Activated CD4-positive, alpha-beta T cell treated with anti-CD3 and anti-CD28 coated beads, Interleukin-2, amount 10 ng/mL, durations not matched to agents 24 days and 14 days (primary cell): ENCODE data around the gene ABCC1. TPM values are rescaled to one million over a fixed set of nuclear protein-coding genes. Genes with fewer than 3 reads are reported as not detected.

Source experiments
- DNase-seq: peaks from one replicate; pipeline ENCODE4 v3.0.0; 2022
- H3K27ac Mint-ChIP-seq: one replicate; pipeline ENCODE4 v1.8.0; 2022; ENCODE audit warnings: mild to moderate bottlenecking, mixed read lengths
- H3K27me3 Mint-ChIP-seq: one replicate; pipeline ENCODE4 v1.8.0; 2022; ENCODE audit warnings: mixed read lengths
- H3K36me3 Mint-ChIP-seq: one replicate; pipeline ENCODE4 v1.8.0; 2022; ENCODE audit warnings: low read depth, mild to moderate bottlenecking, mixed read lengths
- H3K4me1 Mint-ChIP-seq: one replicate; pipeline ENCODE4 v1.8.0; 2021; ENCODE audit warnings: mixed read lengths
- H3K4me3 Mint-ChIP-seq: one replicate; pipeline ENCODE4 v1.8.0; 2022; ENCODE audit warnings: mild to moderate bottlenecking, moderate library complexity, mixed read lengths
- H3K9me3 Mint-ChIP-seq: one replicate; pipeline ENCODE4 v1.8.0; 2021; ENCODE audit warnings: mixed read lengths
- intact Hi-C: fragments of 100-400 bp; cut with micrococcal nuclease; formaldehyde crosslinking; loops from one replicate; pipeline ENCODE4 v1.15.1; 2023
- total RNA-seq: library from RNA; stranded (reverse); gene quantifications from 2 replicates; pipeline ENCODE4 v1.2.3, GENCODE V29; 2022

Gene ABCC1
- total RNA-seq, 1 donor from 2014 or later: 92.2 TPM

- H3K4me3 Mint-ChIP-seq: no peak overlapping the region
- H3K27me3 Mint-ChIP-seq: no peaks in the 10 kb centered on the region
- intact Hi-C loops: no loop called here
- H3K4me1 Mint-ChIP-seq: peaks cover 28% of the 10 kb centered on the region
- DNase-seq: no peak
- peak overlapping the region; percentile 74 for H3K27ac Mint-ChIP-seq
- no peaks in the 10 kb centered on the region for H3K9me3 Mint-ChIP-seq
- peaks cover 75% of the 10 kb centered on the region for H3K36me3 Mint-ChIP-seq
Observed at GRCh38 chr16:16017812-16018211, 68.4 kb downstream of the ABCC1 start.

GRCh38 chr16:16018705-16019104, 69.3 kb downstream of the ABCC1 start:
- no peak for DNase-seq
- Mint-ChIP-seq H3K36me3 (peaks cover 78% of the 10 kb centered on the region), H3K9me3 (no peaks in the 10 kb centered on the region), H3K27ac (no peak overlapping the region), H3K4me1 (peaks cover 32% of the 10 kb centered on the region), H3K4me3 (no peak overlapping the region), H3K27me3 (no peaks in the 10 kb centered on the region)
- intact Hi-C loops: no loop called here

DNA sequence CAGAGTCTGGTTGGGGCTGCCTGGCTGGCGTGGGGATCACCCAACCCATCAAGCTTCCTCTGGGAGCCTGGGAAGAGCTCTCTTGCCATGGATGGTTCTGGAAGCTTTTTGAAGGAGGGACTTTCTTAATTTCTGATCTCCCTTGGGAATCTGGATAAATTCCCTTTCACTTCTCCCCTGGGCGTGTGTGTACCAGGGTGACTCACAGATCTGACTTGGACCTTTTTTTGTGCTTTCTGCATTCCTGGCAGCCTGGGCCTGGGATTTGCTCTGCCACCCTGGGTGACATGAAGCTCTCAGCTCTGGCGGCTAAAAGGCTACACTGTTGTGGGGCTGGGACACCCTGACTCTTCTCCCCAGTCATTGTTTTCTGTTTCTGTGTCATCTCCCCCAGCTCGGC, 70.1 kb downstream of the ABCC1 start:
- no peak for DNase-seq
- Mint-ChIP-seq H3K9me3 (no peaks in the 10 kb centered on the region), H3K4me1 (peaks cover 37% of the 10 kb centered on the region), H3K36me3 (peaks cover 79% of the 10 kb centered on the region), H3K27ac (peak overlapping the region; percentile 51), H3K4me3 (no peak overlapping the region), H3K27me3 (no peaks in the 10 kb centered on the region)
- intact Hi-C loops: no loop called here

- Mint-ChIP-seq H3K4me3 (no peak overlapping the region), H3K36me3 (peaks cover 74% of the 10 kb centered on the region), H3K4me1 (peaks cover 45% of the 10 kb centered on the region), H3K27ac (no peak overlapping the region), H3K27me3 (no peaks in the 10 kb centered on the region), H3K9me3 (no peaks in the 10 kb centered on the region)
- intact Hi-C loops: no loop called here
- DNase-seq: no peak
Observed at GRCh38 chr16:16020291-16020690, 70.9 kb downstream of the ABCC1 start.

- H3K27me3 Mint-ChIP-seq: no peaks in the 10 kb centered on the region
- H3K4me3 Mint-ChIP-seq: no peak overlapping the region
- peaks cover 72% of the 10 kb centered on the region for H3K36me3 Mint-ChIP-seq
- peaks cover 50% of the 10 kb centered on the region for H3K4me1 Mint-ChIP-seq
- no peak for DNase-seq
- H3K27ac Mint-ChIP-seq: peak overlapping the region; percentile 42
- intact Hi-C loops: no loop called here
- H3K9me3 Mint-ChIP-seq: no peaks in the 10 kb centered on the region
Observed at GRCh38 chr16:16021020-16021419, 71.6 kb downstream of the ABCC1 start.

- no peaks in the 10 kb centered on the region for H3K9me3 Mint-ChIP-seq
- H3K27ac Mint-ChIP-seq: no peak overlapping the region
- no peaks in the 10 kb centered on the region for H3K27me3 Mint-ChIP-seq
- H3K4me3 Mint-ChIP-seq: no peak overlapping the region
- H3K36me3 Mint-ChIP-seq: peaks cover 67% of the 10 kb centered on the region
- intact Hi-C loops: no loop called here
- DNase-seq: no peak
- peaks cover 47% of the 10 kb centered on the region for H3K4me1 Mint-ChIP-seq
Observed at GRCh38 chr16:16021646-16021987, 72.2 kb downstream of the ABCC1 start.

- Mint-ChIP-seq H3K4me1 (peaks cover 49% of the 10 kb centered on the region), H3K36me3 (peaks cover 63% of the 10 kb centered on the region), H3K4me3 (no peak overlapping the region), H3K27ac (peak overlapping the region; percentile 48), H3K9me3 (no peaks in the 10 kb centered on the region), H3K27me3 (no peaks in the 10 kb centered on the region)
- intact Hi-C loops: no loop called here
- DNase-seq: no peak
Observed at GRCh38 chr16:16021988-16022682, 72.7 kb downstream of the ABCC1 start.

DNA sequence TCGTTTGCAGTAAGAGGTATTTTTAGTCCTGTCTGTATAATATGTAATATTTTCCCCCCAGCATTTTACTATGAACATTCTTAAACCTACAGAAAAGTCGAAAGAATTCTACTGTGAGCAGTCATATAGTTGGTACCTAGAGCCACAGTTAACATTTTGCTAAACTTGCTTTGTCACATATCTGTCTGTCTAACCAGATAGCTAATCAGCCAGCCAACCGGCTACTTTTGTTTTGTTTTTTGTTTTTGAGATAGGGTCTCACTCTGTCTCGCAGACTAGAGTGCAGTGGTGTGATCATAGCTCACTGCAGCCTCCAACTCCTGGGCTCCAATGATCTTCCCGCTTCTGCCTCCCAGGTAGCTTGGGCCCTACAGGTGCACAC, 73.3 kb downstream of the ABCC1 start:
- peaks cover 47% of the 10 kb centered on the region for H3K4me1 Mint-ChIP-seq
- H3K4me3 Mint-ChIP-seq: no peak overlapping the region
- H3K27ac Mint-ChIP-seq: no peak overlapping the region
- H3K36me3 Mint-ChIP-seq: peaks cover 62% of the 10 kb centered on the region
- no peaks in the 10 kb centered on the region for H3K27me3 Mint-ChIP-seq
- H3K9me3 Mint-ChIP-seq: no peaks in the 10 kb centered on the region
- intact Hi-C loops: no loop called here
- no peak for DNase-seq

DNA sequence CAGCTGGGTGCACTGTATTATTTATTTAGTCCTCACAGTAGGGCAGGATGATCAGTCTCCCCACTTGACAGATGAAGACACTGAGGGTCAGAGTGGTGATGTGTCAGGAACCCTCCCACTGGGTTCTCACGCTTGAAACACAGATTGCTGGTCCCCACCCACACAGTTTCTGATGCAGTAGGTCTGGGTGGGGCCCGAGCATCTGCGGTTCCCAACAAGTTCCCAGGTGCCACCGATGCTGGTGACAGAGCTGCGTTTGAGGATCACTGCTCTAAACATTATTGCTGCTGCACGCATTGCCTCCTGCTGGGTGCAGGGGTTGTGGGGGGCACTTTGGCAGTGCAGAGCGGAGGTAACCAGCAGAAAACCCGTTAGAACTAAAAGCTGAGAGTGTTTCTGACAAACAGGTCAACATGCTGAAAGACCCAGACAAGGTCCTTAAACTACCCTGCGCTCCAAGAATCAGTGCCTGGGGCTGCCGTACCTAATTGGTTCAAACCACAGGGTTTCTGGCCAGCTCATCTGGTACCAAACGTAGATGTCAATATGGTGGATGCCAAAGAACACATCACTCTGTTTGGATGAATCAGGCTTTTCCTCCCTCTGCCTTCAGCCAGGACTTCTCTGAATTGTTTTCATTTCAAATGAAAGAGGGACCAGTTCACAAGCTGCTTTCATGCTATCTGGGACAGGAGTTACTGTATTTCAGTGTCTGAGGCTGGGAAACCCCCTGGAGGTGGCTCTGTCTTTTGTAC, 76.0 kb downstream of the ABCC1 start:
- H3K36me3 Mint-ChIP-seq: peaks cover 48% of the 10 kb centered on the region
- H3K4me3 Mint-ChIP-seq: peak overlapping the region; percentile 60
- H3K9me3 Mint-ChIP-seq: no peaks in the 10 kb centered on the region
- peak overlapping the region; percentile 92 for H3K27ac Mint-ChIP-seq
- H3K27me3 Mint-ChIP-seq: no peaks in the 10 kb centered on the region
- peaks cover 41% of the 10 kb centered on the region for H3K4me1 Mint-ChIP-seq
- DNase-seq: peak; percentile 81
- intact Hi-C loops: loop anchor here (1.0 to 2.0 kb wide), 2 partner anchors 75 to 137 kb away; partner anchors contain the start of gene CEP20

GRCh38 chr16:16027728-16028310, 78.4 kb downstream of the ABCC1 start:
- Mint-ChIP-seq H3K4me3 (no peak overlapping the region), H3K27me3 (no peaks in the 10 kb centered on the region), H3K9me3 (no peaks in the 10 kb centered on the region), H3K27ac (peak overlapping the region; percentile 36), H3K4me1 (peaks cover 37% of the 10 kb centered on the region), H3K36me3 (peaks cover 41% of the 10 kb centered on the region)
- no peak for DNase-seq
- intact Hi-C loops: no loop called here

DNA sequence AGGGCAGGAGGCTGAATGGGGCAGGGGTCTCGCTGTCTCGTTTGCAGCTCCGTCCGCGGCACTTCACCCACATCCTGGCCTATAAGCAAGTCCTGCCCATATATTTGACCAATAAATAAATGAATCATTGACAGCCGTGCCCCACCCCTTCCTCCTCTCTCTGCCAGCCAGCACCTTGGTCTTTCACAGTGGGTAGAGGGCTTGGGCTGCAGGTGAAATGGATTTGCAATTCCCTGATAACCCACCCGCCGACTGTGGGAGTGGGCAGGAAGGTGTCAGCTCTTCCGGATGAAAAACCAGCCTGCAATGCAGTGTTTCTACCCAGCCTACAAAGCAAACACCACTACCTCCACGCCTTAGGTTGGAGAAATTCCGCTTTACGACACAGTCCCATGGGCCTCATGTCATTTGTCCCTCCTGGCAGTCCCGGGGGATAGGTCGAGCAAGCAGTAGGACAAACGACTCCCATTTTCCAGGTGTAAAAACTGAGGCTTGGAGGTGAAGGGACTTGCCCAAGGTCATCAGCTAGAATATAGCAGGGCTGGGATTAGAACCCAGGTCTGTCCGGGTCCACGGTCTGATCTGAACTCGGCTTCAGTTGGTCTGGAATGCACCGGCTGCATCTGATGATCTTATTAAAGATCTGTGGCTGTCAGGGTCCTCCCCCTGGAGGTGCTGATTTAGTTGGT, 79.0 kb downstream of the ABCC1 start:
- no peak for DNase-seq
- Mint-ChIP-seq H3K9me3 (no peaks in the 10 kb centered on the region), H3K4me1 (peaks cover 39% of the 10 kb centered on the region), H3K27me3 (no peaks in the 10 kb centered on the region), H3K36me3 (peaks cover 41% of the 10 kb centered on the region), H3K4me3 (no peak overlapping the region), H3K27ac (no peak overlapping the region)
- intact Hi-C loops: no loop called here

DNA sequence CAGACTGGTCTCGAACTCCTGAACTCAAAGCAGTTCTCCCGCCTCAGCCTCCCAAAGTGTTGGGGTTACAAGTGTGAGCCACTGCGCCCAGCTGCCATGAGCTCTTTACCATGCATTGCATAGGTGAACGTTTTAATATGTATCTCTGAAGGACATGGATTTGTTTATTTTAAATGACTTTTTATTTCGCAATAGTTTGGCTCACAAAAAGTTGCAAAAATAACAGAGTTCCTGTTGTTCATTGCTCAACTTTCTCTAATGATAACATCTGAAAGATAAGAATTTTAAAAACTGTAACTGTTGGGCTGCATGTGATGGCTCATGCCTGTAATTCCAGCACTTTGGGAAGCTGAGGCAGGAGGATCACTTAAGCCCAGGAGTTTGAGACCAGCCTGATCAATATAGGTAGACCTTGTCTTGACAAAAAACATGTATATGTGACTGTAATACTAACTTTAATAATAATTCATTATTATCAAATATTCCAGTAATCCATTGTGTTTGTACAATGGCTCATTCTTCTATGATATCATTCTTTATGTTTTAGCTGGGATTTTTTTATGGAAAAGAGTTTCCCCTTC, 80.1 kb downstream of the ABCC1 start:
- H3K4me1 Mint-ChIP-seq: peaks cover 36% of the 10 kb centered on the region
- peaks cover 38% of the 10 kb centered on the region for H3K36me3 Mint-ChIP-seq

GRCh38 chr16:16030449-16030848, 81.0 kb downstream of the ABCC1 start:
- intact Hi-C loops: no loop called here
- Mint-ChIP-seq H3K4me3 (no peak overlapping the region), H3K27ac (no peak overlapping the region), H3K36me3 (peaks cover 37% of the 10 kb centered on the region), H3K4me1 (peaks cover 26% of the 10 kb centered on the region), H3K9me3 (no peaks in the 10 kb centered on the region), H3K27me3 (no peaks in the 10 kb centered on the region)
- DNase-seq: no peak

More for the DNA sequence above, 80.1 kb downstream of the ABCC1 start:
- DNase-seq: no peak
- Mint-ChIP-seq H3K9me3 (no peaks in the 10 kb centered on the region), H3K27ac (no peak overlapping the region), H3K27me3 (no peaks in the 10 kb centered on the region), H3K4me3 (no peak overlapping the region)
- intact Hi-C loops: no loop called here
